Measurements from ENCODE around the gene CDC26.

DNA sequence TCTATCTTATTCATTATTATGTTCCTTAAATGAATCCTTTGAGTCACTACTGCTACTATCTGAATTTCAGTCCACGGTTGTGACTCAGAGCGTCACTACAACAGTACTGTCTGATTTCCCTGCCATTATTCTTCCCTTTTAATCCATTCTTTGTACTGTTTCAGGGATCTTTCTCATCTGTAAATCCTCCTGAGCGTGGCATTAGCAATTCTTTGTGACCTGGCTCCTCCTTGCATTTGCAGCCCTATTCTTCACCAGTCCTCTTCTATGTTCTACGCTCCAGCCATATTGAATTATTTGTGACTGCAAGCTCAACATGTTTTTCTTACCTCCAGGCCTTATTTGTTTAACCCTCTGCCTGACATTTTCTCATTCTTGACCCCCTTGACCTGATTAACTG, 6.0 kb upstream of the CDC26 start:
- TF ChIP-seq EZH2 (IDR thresholded peaks at IDR 0.05; ENCODE audit: borderline replicate concordance) (no peak), EZH2phosphoT487 (IDR thresholded peaks at IDR 0.05; ENCODE audit: low read depth, severe bottlenecking, unreplicated experiment) (no peak)
- TF ChIP-seq, protein P1, sequence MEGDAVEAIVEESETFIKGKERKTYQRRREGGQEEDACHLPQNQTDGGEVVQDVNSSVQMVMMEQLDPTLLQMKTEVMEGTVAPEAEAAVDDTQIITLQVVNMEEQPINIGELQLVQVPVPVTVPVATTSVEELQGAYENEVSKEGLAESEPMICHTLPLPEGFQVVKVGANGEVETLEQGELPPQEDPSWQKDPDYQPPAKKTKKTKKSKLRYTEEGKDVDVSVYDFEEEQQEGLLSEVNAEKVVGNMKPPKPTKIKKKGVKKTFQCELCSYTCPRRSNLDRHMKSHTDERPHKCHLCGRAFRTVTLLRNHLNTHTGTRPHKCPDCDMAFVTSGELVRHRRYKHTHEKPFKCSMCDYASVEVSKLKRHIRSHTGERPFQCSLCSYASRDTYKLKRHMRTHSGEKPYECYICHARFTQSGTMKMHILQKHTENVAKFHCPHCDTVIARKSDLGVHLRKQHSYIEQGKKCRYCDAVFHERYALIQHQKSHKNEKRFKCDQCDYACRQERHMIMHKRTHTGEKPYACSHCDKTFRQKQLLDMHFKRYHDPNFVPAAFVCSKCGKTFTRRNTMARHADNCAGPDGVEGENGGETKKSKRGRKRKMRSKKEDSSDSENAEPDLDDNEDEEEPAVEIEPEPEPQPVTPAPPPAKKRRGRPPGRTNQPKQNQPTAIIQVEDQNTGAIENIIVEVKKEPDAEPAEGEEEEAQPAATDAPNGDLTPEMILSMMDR (IDR thresholded peaks at IDR 0.05; ENCODE audit: poor library complexity), result no peak

Data from hepatocyte (in vitro differentiated cells).